ENCODE data around the gene HEXIM2. TPM values are rescaled to one million over a fixed set of nuclear protein-coding genes. Genes with fewer than 3 reads are reported as not detected.

Gene HEXIM2
- total RNA-seq, 1 experiment from 2014 or later = 5.8 TPM

Other genes with a start within 250 kb of the HEXIM2 start
- gene GFAP, start 246.4 kb upstream of the HEXIM2 start, total RNA-seq (2014; rRNA removed; shearing (Covaris generic)) = not detected in 2 replicates
- 4.5 and 4.9 TPM in 2 replicates for gene KIF18B, start 214.1 kb upstream of the HEXIM2 start, total RNA-seq (2014; rRNA removed; shearing (Covaris generic))
- gene C1QL1, start 193.6 kb upstream of the HEXIM2 start, total RNA-seq (2014; rRNA removed; shearing (Covaris generic)) = 5.3 and 7.1 TPM in 2 replicates
- gene DCAKD, start 110.2 kb upstream of the HEXIM2 start, total RNA-seq (2014; rRNA removed; shearing (Covaris generic)) = 29.3 and 39.8 TPM in 2 replicates
- 119 and 163 TPM in 2 replicates for gene NMT1, start 100.6 kb upstream of the HEXIM2 start, total RNA-seq (2014; rRNA removed; shearing (Covaris generic))
- 21.0 and 157 TPM in 2 replicates for gene PLCD3, start 29.4 kb upstream of the HEXIM2 start, total RNA-seq (2014; rRNA removed; shearing (Covaris generic))
- 2.1 and 2.6 TPM in 2 replicates for gene ACBD4, start 26.2 kb upstream of the HEXIM2 start, total RNA-seq (2014; rRNA removed; shearing (Covaris generic))
- gene HEXIM1, start 13.4 kb upstream of the HEXIM2 start, total RNA-seq (2014; rRNA removed; shearing (Covaris generic)) = 4.9 and 6.5 TPM in 2 replicates
- 4.4 and 6.7 TPM in 2 replicates for gene FMNL1, start 60.0 kb downstream of the HEXIM2 start, total RNA-seq (2014; rRNA removed; shearing (Covaris generic))
- 0.21 TPM in 1 of 2 replicates, not detected in the other for gene SPATA32, start 100.2 kb downstream of the HEXIM2 start, total RNA-seq (2014; rRNA removed; shearing (Covaris generic))
- 4.3 and 4.6 TPM in 2 replicates for gene MAP3K14, start 155.1 kb downstream of the HEXIM2 start, total RNA-seq (2014; rRNA removed; shearing (Covaris generic))